HepG2 (cell line): ENCODE data around the gene ACRBP. TPM values are rescaled to one million over a fixed set of nuclear protein-coding genes. Genes with fewer than 3 reads are reported as not detected.

Experiments used
- CTCF ChIP-seq: sonication (generic); formaldehyde crosslinking; IDR thresholded peaks from 2 replicates; pipeline ENCODE4 v1.5.0; 2020; ENCODE audit warnings: mild to moderate bottlenecking, missing genetic modification reagents, moderate library complexity
- HNRNPH1 ChIP-seq: fragments of 200-400 bp; formaldehyde crosslinking; optimal IDR thresholded peaks from 2 replicates; pipeline ENCODE3; 2017; ENCODE audit warnings: mild to moderate bottlenecking, low read depth, low read length
- ONECUT2 ChIP-seq: sonication (generic); formaldehyde crosslinking; IDR thresholded peaks from 2 replicates; pipeline ENCODE4 v1.4.0; 2020; ENCODE audit warnings: missing genetic modification reagents
- POGZ ChIP-seq: sonication (generic); formaldehyde crosslinking; IDR thresholded peaks from 2 replicates; pipeline ENCODE4 v1.4.0; 2020; ENCODE audit warnings: mild to moderate bottlenecking, missing genetic modification reagents
- POLR2G ChIP-seq: fragments of 200-400 bp; formaldehyde crosslinking; IDR thresholded peaks from 2 replicates; pipeline ENCODE4 v1.6.1; 2018; ENCODE audit warnings: mild to moderate bottlenecking, low read depth, low read length, moderate library complexity
- SALL2 ChIP-seq: sonication (generic); formaldehyde crosslinking; IDR thresholded peaks from 2 replicates; pipeline ENCODE4 v1.8.1; 2023; ENCODE audit warnings: mild to moderate bottlenecking, missing genetic modification reagents, inconsistent platforms
- SKIL ChIP-seq: sonication (generic); formaldehyde crosslinking; IDR thresholded peaks from 2 replicates; pipeline ENCODE4 v1.8.0; 2022; ENCODE audit warnings: missing genetic modification reagents, mild to moderate bottlenecking, moderate library complexity, borderline replicate concordance
- SSRP1 ChIP-seq: IDR thresholded peaks from 2 replicates; pipeline ENCODE4 v1.6.1; 2016; ENCODE audit warnings: control low read depth
- ZMYM3 ChIP-seq: sonication (generic); formaldehyde crosslinking; IDR thresholded peaks from 2 replicates; pipeline ENCODE4 v1.5.1; 2020; ENCODE audit warnings: mild to moderate bottlenecking, missing genetic modification reagents
- ZNF335 ChIP-seq: sonication (generic); formaldehyde crosslinking; IDR thresholded peaks from 2 replicates; pipeline ENCODE4 v1.4.0; 2020; ENCODE audit warnings: missing genetic modification reagents
- ZNF350 ChIP-seq: sonication (generic); formaldehyde crosslinking; IDR thresholded peaks from 2 replicates; pipeline ENCODE4 v1.4.0; 2020; ENCODE audit warnings: mild to moderate bottlenecking, low read depth, missing genetic modification reagents, borderline replicate concordance
- ZNF574 ChIP-seq: sonication (generic); formaldehyde crosslinking; IDR thresholded peaks from 2 replicates; pipeline ENCODE4 v1.4.0; 2020; ENCODE audit warnings: missing genetic modification reagents
- ZNF605 ChIP-seq: sonication (generic); formaldehyde crosslinking; IDR thresholded peaks from 2 replicates; pipeline ENCODE4 v1.8.0; 2022; ENCODE audit warnings: mild to moderate bottlenecking, missing genetic modification reagents
- ZNF691 ChIP-seq: sonication (generic); formaldehyde crosslinking; IDR thresholded peaks from 2 replicates; pipeline ENCODE4 v1.4.0; 2020; ENCODE audit warnings: missing genetic modification reagents, low read depth, mild to moderate bottlenecking, borderline replicate concordance
- ZNF777 ChIP-seq: sonication (generic); formaldehyde crosslinking; IDR thresholded peaks from 2 replicates; pipeline ENCODE4 v1.4.0; 2020; ENCODE audit warnings: missing genetic modification reagents
- polyA plus RNA-seq, 8 experiments: library from polyadenylated mRNA; depleted of rRNA in 3 of 8; stranded (reverse) in 7 of 8; unstranded in 1 of 8; fragments of >200 nt; fragmentation: Illumina TruSeq in 4 of 8; extraction: Trizol in 4 of 8; gene quantifications; 2 replicates each; pipeline versions ENCODE4 v1.2.1 to v1.2.3, GENCODE V29; 2011 to 2016; ENCODE audit warnings: low read depth in 4 of 8, missing spikeins in 1 of 8, mixed read lengths in 1 of 8; ENCODE audit not compliant: insufficient read depth in 1 of 8
- total RNA-seq, 5 experiments: library from RNA; depleted of rRNA; stranded (reverse); fragments of >200 nt; fragmentation: Illumina TruSeq; extraction: Trizol; gene quantifications; 2 replicates each; pipeline ENCODE4 v1.2.3, GENCODE V29; 2016; ENCODE audit warnings: low read depth in 1 of 5
- TF ChIP-seq, protein P1 (sequence below): sonication (generic); formaldehyde crosslinking; IDR thresholded peaks from 2 replicates; pipeline ENCODE4 v1.4.0; 2020; ENCODE audit warnings: missing genetic modification reagents, borderline replicate concordance

ACRBP gene
- total and polyA plus RNA-seq, 2 of the 13 experiments (the other 11 are each of a cell fraction or from before 2014, with no cell fraction given), result 0.46 TPM; not detected in 1

- TF ChIP-seq CTCF (CRISPR knock-in tag) (peak; percentile 75), ZNF350 (CRISPR knock-in tag) (peak; percentile 57), ONECUT2 (no peak), ZMYM3 (peak; percentile 40), POLR2G (peak; percentile 72), ZNF574 (CRISPR knock-in tag) (0 out of 2 replicates have a peak, but pooled peaks have one; percentile 54), SKIL (CRISPR knock-in tag) (peak; percentile 67; the same call in 1 of the 2 replicates), ZNF777 (CRISPR knock-in tag) (peak; percentile 50; the same call in 1 of the 2 replicates), POGZ (CRISPR knock-in tag) (peak; percentile 30; the same call in 1 of the 2 replicates), SSRP1 (CRISPR knock-in tag) (peak; percentile 40; the same call in 1 of the 2 replicates), ZNF605 (peak; percentile 56; the same call in 1 of the 2 replicates), ZNF335 (no peak), SALL2 (CRISPR knock-in tag) (0 out of 2 replicates have a peak, but pooled peaks have one; percentile 7), ZNF691 (CRISPR knock-in tag) (no peak), HNRNPH1 (no peak)
- TF ChIP-seq, protein P1, sequence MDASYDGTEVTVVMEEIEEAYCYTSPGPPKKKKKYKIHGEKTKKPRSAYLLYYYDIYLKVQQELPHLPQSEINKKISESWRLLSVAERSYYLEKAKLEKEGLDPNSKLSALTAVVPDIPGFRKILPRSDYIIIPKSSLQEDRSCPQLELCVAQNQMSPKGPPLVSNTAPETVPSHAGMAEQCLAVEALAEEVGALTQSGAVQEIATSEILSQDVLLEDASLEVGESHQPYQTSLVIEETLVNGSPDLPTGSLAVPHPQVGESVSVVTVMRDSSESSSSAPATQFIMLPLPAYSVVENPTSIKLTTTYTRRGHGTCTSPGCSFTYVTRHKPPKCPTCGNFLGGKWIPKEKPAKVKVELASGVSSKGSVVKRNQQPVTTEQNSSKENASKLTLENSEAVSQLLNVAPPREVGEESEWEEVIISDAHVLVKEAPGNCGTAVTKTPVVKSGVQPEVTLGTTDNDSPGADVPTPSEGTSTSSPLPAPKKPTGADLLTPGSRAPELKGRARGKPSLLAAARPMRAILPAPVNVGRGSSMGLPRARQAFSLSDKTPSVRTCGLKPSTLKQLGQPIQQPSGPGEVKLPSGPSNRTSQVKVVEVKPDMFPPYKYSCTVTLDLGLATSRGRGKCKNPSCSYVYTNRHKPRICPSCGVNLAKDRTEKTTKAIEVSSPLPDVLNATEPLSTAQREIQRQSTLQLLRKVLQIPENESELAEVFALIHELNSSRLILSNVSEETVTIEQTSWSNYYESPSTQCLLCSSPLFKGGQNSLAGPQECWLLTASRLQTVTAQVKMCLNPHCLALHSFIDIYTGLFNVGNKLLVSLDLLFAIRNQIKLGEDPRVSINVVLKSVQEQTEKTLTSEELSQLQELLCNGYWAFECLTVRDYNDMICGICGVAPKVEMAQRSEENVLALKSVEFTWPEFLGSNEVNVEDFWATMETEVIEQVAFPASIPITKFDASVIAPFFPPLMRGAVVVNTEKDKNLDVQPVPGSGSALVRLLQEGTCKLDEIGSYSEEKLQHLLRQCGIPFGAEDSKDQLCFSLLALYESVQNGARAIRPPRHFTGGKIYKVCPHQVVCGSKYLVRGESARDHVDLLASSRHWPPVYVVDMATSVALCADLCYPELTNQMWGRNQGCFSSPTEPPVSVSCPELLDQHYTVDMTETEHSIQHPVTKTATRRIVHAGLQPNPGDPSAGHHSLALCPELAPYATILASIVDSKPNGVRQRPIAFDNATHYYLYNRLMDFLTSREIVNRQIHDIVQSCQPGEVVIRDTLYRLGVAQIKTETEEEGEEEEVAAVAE, result 0 out of 2 replicates have a peak, but pooled peaks have one; percentile 53
Measured at GRCh38 chr12:6613776-6614512, 33.3 kb downstream of the ACRBP start (continued).
